HG02571 (cell line): ENCODE measurements around the gene LIMS3.
"Not testable (repeated sequence)": the region's sequence is repeated elsewhere in the genome, so short reads cannot be mapped to it uniquely, and the experiment has no call there.

Source experiments
- ATAC-seq: cut with Tn5 transposase; IDR thresholded peaks from one replicate; pipeline ENCODE4 v1.9.1; 2021; ENCODE audit warnings: mild to moderate bottlenecking, moderate library complexity; ENCODE audit not compliant: unreplicated experiment

LIMS3 gene

DNA sequence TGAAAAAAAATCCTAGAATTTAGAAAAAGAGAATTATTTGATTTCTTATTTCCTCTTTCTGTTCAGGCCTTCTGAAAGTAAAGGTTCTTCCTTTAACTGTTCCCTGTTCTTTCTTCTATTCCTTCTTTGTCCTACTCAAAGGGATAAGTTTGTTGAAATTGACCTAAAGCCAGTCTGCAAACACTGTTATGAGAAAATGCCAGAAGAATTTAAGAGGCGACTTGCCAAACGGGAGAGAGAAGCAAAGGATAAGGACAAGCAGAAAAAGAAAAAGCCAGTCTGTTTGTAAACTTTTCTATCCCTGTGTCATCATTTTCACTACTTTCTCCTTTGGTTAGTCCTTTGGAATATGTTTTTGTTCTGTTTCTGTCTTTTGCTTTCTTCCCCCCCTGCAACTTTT, 26.0 kb downstream of the LIMS3 start:
- not testable (repeated sequence) for ATAC-seq

DNA sequence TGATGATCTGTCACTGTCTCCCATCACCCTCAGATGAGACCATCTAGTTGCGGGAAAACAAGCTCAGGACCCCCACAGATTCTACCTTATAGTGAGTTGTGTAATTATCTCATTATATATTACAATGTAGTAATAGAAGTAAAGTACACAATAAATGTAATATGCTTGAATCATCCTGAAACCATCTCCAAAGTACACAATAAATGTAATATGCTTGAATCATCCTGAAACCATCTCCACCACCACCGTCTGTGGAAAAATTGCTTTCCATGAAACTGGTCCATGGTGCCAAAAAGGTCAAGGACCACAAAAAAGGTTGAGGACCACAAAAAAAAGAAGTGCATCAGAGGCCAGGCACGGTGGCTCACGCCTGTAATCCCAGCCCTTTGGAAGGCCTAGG, 29.3 kb downstream of the LIMS3 start:
- ATAC-seq: not testable (repeated sequence)

DNA sequence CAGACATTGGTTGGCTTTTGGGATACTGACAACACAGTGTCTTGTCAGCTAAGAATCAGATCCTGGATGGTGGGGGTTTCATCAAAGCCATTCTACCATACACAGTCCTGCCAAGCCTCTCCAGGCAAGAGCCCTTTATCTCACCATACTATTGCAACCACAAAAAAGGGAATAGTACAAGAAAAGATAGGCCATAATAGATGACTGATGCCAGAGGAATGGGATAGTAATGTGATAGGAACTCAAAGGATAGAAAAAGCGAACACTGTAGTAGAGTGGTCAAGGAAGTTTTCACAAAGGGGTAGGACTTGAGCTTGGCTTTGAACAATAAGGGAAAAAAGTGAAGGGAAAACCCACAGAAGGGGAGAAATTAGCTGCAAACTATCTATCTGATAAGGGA, 30.7 kb downstream of the LIMS3 start:
- ATAC-seq: not testable (repeated sequence)

DNA sequence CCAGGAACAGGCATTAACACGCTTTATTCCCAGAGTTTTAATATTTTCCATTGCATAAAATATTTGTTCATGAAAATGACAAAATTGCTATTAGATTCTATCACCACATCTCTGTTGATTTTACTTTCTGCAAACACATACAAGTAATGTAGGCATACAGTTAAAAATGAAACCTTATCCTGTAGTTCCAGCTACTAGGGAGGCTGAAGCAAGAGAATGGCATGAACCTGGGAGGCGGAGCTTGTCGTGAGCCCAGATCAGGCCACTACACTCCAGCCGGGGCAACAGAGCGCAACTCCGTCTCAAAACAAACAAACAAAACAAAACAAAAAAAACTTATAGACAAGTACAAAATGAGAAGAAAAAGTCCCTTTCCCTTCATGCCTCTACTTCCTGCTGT, 38.0 kb downstream of the LIMS3 start:
- ATAC-seq: not testable (repeated sequence)

DNA sequence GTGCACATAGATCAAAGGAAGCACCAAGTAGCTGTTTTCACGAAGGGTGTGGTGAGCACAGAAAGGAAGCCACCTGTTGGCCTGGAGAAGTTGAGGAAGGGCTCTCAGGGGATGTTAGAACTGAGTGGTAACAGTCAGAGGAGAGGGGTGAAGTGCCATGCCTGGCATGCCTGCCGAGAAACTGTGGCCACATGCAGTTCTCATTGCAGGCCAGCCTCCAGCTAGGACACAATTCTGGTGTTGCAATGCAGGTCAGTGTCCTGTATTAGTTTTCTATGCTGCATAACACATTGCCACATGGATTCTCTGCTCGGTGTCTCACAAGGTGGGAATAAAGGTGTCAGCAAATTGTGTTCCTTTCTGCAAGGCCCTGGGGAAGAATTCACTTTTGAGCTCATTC, 46.9 kb downstream of the LIMS3 start:
- not testable (repeated sequence) for ATAC-seq

DNA sequence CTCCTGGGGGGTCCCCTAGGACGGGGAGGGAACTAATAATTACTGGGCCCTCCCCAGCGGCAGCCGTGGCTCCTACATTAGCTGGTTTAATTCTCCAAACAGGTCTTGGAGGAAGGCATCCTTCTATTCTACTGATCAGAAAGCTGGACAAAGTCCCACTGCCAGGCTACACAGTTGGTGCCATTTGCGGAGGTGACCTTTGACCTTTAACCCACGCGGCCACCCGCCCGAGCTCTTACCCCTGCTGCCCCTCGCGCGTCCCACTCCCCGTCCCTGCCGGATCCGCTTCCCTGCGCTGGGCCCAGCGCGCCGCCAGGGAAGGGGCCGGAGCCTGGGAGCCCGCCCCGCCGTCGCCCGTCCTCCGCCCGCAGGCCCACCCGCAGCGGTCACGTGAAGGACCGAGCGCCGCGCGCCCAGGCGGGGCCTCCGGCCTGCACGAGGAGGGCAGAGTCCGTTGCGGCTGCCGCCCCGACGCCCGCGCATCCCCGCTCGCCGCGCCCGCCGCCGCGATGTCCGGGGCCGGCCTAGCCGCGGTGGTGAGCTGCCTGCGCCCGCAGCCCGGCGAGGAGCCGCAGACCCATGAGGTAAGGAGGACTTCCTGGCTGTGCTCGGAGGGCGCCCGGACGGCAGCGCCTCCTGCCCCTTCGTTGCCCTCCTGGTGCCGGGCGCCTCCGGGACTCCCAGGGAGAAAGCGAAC, 48.9 kb downstream of the LIMS3 start:
- not testable (repeated sequence) for ATAC-seq

DNA sequence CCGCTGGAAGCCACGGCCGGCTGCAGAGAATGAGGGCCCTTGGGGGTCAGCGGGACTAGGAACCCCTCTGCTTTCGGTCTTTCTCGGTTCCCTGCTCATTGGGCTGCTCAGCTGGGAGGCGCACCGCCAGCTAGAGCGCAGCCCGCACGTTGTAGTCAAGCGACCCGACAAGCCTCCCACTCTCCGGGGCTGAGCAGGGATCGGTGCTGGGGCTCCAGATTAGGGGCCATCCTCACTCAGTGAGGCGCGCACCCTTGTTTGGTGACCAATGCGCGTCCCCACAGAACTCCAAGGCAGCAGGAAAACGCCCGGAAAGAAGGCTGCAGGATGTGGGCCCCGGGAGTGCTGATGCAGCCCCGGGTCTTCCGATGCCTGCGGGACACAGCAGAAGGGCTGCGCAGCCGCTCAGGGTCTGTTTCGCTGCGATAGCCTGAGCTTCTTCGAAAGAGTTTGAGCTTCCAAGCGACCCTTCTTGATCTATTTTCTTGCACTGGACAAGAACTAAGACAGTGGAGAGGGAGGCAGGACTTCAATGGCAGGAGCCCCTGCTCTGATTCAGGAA, 49.6 kb downstream of the LIMS3 start:
- not testable (repeated sequence) for ATAC-seq

DNA sequence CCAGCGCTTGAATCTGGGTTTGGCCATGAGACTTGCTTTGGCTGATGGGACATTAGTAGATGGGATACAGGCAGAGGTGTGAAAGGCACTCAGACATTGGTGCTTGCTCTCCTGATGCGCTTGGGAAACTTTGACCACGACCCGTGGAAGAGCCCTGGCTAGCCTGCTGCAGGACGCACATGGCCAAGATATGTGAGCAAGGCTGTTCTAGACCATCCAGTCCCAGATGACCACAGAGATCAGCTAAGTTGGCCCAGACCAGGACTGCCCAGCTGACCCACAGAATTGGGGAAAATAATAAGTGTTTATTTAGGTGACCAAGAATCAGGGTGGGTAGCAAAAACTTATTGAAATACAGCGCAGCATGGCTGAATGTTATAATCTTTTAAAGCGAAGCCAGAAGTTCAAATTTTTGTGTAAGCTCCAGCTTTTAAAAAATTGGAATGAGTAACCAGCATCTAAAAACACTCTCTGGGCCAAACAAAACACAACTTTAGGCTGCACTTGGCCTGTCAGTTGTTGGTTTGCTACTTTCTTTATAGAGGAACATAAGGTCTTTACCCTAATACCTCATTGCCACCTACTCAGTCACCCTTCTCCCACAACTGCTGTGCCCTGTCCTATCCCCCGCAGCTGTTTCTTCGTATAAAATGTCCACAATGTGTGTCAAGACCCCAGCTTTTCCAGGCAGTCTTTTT, 51.8 kb downstream of the LIMS3 start:
- ATAC-seq: not testable (repeated sequence)

DNA sequence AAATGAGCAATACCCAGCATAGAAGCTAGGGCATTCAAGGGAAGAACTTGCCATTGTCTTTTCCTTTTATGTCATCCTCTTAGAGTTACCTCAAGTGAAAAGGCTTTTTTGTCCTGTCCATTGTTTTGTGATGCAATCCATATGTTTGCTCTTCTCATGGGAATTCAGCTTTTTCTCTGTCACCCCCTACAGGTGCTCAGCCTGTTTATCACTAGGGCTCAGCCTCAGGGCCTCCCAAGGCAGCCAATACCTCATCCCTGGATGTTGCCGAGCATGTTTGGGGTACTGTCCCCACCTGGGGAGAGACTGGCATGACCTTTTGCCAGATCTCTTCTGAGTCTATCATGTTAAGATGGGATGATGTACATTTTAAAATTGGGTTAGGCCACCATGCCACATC, 65.5 kb downstream of the LIMS3 start:
- not testable (repeated sequence) for ATAC-seq

DNA sequence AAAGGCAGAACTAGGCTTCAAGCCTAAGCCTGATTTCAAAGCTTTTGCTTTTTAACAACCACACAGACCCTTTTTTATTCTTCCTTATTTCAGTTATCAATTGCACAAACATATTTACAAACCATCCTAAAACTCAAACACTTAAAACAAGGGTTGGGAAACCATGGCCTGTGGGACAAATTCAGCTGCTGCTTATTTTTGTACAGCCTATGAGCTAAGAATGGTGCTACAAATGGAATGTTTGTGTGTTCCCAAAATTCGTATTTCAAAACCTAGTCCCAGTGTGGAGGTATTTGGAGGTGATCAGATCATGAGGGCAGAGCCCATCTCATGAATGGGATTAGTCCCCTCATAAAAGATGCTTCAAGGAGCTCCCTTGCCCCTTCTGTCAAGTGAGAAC, 67.0 kb downstream of the LIMS3 start:
- not testable (repeated sequence) for ATAC-seq

DNA sequence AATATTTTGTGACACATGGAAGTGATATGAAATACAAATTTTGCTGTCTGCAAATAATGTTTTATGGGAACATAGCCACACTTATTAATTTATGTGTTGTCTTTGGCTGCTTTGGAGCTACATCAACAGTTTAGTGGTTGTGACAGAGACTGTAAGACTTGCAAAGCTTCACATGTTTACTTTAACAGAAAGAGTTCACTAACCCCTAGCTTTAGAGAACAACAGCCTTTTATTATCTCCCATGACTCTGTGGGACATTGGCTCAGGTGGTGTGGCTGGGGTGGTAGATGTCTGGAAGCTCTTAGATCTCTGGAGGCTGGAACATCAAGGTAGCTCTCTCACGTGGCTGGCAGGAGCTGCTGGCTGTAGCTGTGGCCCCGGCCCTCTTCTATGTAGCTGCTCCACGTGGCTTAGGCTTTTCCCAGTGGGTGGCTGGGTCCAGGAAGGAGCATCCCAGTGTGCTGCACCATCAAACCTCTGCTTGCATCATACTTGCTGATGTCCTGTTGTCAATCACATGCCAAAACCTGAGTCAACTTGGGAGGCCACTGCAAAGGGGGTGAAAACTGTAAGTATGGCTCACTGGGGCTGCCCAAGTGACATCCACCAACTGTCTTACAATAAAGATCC, 67.7 kb downstream of the LIMS3 start:
- not testable (repeated sequence) for ATAC-seq

DNA sequence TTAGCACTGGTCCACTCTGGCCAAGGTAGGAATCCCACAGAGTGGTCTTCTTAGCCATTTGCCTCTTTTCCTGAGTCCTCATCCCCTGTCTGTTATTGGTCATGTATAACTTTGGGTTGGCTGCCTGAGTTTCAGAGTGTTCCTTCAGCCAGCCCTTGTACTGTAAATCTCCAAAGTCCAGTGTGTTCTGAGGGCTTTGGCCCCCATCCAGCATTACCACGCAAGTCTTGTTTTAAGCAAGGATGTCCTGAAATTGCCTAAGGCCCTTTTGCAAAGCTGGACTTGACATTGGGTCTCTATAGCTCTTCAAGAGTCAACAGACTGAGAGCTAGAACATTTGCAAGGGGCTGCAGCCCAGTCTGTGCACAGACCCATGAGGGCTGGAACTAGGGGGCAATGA, 68.4 kb downstream of the LIMS3 start:
- ATAC-seq: not testable (repeated sequence)

DNA sequence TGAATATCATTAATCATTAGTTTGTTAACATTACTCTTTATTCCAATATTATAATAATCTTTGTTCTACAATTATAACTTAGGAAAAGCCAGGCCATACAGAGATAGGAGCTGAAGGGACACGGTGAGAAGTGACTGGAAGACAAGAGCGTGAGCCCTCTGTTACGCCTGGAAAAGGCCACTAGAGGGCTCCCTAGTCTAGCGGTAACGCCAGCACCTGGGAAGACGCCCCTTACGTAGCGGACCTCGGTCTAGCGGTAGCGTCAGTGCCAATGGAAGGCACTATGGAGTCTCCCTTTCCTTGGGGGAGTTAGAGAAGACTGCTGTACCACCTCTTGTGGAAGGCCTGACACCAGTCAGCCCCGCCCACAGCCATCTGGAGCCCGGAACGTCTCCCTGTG, 71.4 kb downstream of the LIMS3 start:
- ATAC-seq: not testable (repeated sequence)

DNA sequence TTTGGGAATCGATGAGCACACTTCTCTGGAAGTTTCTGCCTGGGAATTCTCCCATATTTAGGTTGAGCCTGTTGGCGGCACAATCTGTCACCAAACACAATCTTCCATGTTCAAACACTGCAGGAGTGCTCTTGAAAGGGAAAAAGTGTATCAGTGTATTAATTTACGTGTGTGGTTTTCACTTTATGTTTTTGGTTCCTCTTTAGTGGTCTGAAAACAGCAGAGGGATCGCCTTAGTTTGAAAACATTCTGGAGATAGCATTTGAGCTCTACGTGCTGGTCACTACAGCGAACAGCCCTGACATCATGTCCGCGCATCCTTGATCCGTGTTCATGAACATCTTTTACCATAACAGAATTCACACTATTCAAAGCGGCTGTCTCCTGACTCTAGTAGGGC, 73.2 kb downstream of the LIMS3 start:
- ATAC-seq: not testable (repeated sequence)
